HL-60/S4 (cell line): ENCODE data around the gene HSPA1A.
"Not testable (repeated sequence)": the region's sequence is repeated elsewhere in the genome, so short reads cannot be mapped to it uniquely, and the experiment has no call there.

ENCODE experiments used
- in situ Hi-C: fragments of 300-500 bp; cut with MboI; formaldehyde crosslinking; loops from 2 replicates; pipeline ENCODE4 v1.14.3; 2022; ENCODE audit warnings: low sequenced_read_pairs

HSPA1A gene

GRCh38 chr6:31862344-31863235 lies 47.2 kb downstream of the HSPA1A start, which contains the start of gene NEU1:
TSS of gene NEU1 (minus strand) at chr6:31862821. CDS start at chr6:31862776, 45 bp downstream.
- in situ Hi-C loops, result no loop called here

- in situ Hi-C loops, result not testable (repeated sequence)
These were observed 48.8 kb downstream of the HSPA1A start for GRCh38 chr6:31864123-31864562.

GRCh38 chr6:31864818-31865204 lies 49.5 kb downstream of the HSPA1A start:
- in situ Hi-C loops, result no loop called here

- in situ Hi-C loops, result no loop called here
These were observed 50.1 kb downstream of the HSPA1A start for GRCh38 chr6:31865205-31866118.
